ENCODE data around the gene VAV2.

The VAV2 gene, protein sequence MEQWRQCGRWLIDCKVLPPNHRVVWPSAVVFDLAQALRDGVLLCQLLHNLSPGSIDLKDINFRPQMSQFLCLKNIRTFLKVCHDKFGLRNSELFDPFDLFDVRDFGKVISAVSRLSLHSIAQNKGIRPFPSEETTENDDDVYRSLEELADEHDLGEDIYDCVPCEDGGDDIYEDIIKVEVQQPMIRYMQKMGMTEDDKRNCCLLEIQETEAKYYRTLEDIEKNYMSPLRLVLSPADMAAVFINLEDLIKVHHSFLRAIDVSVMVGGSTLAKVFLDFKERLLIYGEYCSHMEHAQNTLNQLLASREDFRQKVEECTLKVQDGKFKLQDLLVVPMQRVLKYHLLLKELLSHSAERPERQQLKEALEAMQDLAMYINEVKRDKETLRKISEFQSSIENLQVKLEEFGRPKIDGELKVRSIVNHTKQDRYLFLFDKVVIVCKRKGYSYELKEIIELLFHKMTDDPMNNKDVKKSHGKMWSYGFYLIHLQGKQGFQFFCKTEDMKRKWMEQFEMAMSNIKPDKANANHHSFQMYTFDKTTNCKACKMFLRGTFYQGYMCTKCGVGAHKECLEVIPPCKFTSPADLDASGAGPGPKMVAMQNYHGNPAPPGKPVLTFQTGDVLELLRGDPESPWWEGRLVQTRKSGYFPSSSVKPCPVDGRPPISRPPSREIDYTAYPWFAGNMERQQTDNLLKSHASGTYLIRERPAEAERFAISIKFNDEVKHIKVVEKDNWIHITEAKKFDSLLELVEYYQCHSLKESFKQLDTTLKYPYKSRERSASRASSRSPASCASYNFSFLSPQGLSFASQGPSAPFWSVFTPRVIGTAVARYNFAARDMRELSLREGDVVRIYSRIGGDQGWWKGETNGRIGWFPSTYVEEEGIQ

DNA sequence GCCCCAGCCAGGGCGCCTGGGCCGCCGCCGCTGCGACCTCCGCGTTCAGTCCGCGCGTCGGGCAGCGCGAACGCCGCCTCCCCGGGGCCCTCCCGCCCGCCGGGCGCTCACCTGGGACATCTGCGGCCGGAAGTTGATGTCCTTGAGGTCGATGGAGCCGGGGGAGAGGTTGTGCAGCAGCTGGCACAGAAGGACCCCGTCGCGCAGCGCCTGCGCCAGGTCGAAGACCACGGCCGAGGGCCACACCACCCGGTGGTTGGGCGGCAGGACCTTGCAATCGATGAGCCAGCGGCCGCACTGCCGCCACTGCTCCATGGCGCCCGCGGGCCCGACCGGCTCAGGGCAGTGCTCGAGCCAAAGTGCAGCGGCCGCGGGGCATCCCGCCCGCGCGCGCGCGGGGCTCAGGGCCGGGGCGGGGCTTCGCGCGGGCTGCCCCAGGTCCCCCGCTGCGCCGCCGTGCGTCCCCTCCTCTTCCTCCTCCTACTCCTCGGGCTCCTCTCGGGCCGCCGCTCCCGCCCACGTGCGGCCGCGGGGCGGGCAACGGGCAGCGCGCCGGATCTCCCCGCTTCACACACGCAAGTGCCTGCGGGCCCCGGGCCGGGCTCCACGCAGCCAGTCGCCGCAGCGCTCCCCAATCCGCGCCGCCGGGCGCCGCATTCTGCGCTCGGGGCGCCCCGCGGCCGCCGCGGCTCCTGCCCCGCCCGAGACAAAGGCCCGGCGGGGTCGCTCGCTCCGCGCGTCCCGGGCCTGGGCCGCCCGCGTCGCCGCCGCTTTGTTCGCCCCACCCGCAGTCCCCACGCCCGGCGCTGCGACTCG is at the start of gene VAV2:
Gene VAV2, minus strand, starts transcription at position 361 of the 816 bp plus-strand sequence. Its CDS starts 46 bp downstream, at position 315.
- DNase-seq (ENCODE audit: low read depth) = no peak

GRCh38 chr9:134041649-134041962 is 49.5 kb upstream of the VAV2 start:
- no peak for DNase-seq (ENCODE audit: low read depth)

GRCh38 chr9:134040781-134041648 is 48.9 kb upstream of the VAV2 start:
- DNase-seq (ENCODE audit: low read depth) = no peak

DNA sequence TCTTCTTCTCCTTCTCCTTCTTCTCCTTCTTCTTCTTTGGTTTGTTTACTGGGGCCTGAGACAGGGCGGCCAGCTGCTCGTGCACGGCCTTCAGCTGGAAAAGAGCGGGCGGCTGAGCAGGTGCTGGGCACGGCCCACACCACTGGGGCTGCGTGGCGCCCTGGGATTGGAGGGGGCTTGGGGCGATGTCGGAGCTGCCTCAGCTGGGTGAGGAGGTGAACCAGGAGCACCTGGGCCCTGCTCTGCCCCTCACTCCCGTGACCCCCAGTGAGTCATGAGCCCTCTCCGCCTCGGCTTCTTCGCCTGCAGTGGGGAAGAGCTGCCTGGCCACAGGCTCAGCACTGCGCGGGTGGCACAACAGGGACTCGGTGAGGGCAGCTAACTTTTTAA is 48.0 kb upstream of the VAV2 start:
- no peak for DNase-seq (ENCODE audit: low read depth)

DNA sequence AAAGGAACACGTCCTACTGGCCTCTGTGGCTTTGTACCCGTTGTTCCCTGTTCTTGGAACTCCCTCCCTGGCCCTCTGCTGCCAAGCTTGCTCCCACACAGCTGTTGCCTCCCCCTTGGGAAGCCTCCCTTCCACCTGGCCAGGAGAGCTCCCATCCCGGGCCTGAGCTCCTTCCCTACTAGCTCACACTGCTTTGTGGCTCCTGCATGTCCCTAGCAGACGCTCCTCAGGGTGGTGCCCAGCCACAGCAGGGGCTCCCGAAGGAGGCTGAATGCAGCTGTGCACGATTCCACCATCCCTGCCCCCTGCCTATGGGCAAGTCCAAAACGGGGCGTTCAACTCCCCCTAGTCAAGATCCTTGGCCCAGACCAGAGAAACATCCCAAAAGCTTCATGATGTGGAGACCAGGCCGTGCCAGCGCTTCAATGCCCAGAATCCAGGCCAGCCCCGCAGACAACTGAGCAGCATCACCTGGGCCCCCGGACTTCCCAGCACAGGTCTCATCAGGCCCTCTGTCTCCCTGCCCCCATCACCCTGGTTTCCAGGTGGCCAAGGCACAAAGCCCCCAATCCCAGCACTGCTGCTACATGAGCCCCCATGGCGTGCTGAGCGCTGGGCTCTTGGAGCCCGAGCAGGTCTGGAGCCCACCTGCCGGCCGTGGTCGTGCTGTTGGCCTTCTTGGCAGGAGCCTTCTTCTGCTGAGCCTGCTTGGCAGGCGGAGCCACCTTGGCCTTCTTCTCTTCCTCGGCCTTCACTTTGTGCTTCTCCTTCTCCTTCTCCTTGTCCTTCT is 47.5 kb upstream of the VAV2 start:
- no peak for DNase-seq (ENCODE audit: low read depth)

DNA sequence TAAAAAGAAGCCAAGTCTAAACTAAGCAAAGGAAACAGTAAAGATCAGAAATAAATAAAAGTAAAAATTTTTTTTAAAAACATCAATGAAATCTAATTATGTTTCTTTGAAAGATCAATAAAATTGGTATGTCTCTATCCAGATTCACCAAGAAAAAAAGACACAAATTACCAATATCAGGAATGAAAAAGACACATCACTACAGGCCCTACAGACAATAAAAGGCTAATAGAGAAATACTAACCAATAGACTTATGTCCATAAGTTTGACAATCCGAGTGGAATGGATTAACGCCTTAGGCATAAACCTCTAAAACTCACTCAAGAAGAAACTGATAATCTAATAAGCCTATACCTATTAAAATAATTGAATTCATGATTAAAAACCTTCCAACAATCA is 45.5 kb upstream of the VAV2 start:
- DNase-seq (ENCODE audit: low read depth) = no peak

- DNase-seq (ENCODE audit: low read depth) = no peak
These were observed 44.0 kb upstream of the VAV2 start for GRCh38 chr9:134036130-134036529.

- no peak for DNase-seq (ENCODE audit: low read depth)
These were observed 43.2 kb upstream of the VAV2 start for GRCh38 chr9:134035041-134036039.

DNA sequence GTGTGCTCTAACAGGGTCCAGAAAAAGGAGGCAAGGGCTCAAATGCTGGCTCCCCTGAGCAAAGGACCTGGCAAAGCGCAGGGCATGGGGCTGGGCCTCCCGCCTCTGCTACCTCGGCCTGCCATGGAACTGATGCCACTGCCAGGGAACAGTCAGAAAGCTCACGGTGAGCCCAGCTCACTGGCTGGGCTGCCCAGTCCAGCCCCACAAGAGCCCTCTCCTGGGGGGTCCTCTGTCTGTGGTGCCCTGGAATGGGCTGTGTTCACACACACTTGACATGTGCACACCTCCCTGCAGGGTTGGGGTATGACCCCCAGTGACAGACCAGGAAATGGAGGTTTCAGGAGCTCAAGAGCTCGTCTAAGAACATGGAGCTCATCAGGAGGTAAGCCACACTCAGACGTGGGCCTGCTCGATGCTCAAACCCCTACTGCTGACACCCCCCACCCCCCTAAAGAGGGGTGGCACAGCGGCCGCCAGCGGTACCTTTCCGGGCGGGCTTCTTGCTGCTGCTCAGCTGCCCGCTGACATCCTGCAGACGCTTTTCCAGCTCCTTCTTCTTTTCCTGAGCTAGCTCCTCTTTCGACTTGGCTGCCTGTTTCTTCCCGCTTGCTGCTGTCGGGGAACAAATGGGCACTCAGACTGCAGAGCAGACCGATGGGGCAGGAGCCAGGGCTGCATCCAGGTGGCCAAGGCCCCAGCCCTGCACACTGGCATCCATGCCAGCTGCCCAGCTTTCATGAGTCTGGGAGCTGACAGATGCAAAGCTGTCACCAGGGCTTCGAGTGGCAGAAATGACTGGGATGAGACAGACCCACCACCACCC is 42.3 kb upstream of the VAV2 start:
- no peak for DNase-seq (ENCODE audit: low read depth)

DNA sequence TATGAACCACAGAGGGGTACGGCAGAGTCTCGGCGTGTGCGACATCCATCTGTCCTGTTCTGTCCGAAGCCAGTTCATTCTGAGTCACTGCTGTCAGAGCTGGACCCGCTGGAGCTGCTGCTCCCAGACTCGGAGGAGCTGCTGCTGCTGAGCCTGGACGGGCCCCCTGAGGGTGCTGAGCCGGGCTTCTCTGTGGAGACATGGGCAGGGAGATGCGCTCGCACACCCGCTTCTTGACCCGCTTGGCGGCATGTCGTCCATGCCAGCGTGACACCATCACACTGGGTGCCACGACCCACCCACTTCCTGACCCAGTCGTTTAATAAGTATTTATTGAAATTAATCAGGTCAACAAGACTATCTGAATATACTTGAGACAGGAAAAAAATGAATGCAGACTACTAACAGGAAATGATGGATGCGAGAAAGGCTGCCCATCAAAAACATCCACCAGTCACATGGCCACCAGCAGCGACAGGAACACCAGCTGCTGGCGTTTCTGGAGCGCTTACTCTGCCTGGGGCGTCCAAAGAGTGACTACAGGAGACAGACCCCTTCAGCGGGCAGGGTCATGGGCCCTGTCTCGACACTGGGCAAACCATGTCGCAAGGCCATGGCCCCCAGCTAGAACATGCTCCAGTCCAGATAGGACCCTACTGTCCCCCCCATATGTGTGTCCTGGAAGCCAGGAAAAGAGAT is 41.5 kb upstream of the VAV2 start:
- no peak for DNase-seq (ENCODE audit: low read depth)

- DNase-seq (ENCODE audit: low read depth) = no peak
These were observed 40.5 kb upstream of the VAV2 start for GRCh38 chr9:134032456-134033222.

DNA sequence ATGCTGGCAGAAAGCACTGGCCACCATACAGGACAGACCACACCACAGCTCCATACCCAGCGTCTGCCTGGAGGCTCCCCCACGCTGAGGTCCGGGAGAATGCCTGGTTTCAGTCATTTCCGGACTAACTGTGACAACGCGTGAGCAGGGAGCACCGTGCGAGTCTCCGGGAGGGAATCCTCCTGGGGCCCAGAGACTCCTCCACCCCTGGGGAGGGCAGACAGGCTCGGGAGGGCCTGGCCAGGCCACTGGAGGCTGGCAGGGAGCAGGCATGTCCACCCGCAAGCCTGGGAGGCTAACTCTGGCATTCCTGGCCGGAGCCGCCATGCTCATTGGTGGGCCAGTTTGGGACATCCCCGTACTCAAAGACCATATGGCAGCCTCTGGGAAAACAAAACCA is 39.7 kb upstream of the VAV2 start:
- DNase-seq (ENCODE audit: low read depth) = no peak

DNA sequence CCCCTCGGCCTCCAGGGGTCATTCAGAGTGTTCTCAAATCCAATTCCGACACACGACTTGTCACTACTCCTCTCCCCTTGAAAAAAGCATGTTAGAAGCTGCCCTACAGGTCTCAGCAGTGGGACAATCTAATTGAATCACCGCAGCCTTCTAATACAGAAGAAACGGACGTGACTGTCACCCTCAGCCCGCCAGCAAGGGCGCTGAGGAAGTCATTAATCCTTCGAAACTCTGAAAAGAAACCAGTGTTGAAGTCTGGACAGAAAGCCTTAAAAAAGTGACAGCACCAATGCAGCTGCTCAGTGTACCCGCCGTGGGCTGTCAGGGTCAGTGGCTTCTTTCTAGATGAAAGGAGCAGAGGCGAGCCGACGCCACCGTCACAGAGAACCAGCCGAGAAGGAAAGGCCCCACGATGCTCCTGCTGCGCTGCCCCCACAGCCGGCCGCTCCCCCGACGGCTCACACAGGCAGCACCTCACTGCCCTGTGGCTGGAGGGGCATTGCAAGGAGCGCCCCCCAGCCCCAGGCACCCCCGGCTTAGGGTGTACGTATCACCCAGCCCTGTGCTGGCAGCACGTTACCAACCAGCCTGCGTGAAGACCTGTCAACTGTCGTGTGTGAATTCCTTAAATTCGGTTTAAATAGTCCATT is 38.8 kb upstream of the VAV2 start:
- DNase-seq (ENCODE audit: low read depth) = no peak

DNA sequence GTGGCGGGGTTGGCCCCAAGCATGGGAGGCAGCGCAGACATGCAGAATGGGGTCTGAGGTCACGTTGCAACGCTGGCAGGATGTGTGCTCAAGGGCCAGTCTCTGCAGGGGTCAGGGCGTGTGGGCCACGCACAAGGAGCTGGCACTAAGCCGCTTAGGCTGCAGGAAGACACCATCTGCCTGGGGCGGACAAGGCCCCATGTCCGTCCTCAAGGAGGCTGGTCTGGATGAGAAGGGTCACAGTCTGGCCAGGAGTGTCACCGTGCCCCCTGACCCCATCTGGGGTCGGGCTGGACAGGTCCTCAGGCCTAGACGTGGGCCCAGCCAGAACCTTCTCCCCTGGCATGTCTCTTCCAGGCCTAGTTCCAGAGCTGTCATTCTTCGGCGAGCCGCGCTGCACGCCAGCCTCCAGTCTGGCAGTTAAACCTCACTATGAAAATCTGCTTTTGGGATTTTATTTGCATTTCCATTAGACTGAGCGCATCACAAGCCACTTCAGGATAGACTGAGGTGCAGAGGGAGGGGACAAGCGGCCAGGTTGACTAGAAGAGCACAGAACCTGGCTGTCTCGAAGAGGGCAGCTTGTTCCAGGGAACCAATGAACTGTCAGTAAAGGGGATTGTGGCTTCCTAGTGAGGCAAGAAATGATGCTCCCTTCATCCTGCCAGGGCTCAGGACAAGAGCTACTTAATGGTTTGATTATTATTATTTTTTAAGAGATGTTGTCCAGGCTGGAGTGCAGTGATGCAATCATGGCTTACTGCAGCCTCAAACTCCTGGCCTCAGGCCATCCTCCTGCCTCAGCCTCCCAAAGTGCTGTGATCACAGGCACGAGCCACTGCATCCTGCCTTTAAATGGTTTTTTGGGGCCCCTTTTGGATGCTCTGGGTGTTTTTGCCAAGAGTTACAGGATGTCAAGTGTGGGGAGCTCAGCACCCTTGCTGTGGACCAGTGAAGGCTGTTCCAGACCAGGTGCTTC is 37.4 kb upstream of the VAV2 start:
- DNase-seq (ENCODE audit: low read depth) = no peak

DNA sequence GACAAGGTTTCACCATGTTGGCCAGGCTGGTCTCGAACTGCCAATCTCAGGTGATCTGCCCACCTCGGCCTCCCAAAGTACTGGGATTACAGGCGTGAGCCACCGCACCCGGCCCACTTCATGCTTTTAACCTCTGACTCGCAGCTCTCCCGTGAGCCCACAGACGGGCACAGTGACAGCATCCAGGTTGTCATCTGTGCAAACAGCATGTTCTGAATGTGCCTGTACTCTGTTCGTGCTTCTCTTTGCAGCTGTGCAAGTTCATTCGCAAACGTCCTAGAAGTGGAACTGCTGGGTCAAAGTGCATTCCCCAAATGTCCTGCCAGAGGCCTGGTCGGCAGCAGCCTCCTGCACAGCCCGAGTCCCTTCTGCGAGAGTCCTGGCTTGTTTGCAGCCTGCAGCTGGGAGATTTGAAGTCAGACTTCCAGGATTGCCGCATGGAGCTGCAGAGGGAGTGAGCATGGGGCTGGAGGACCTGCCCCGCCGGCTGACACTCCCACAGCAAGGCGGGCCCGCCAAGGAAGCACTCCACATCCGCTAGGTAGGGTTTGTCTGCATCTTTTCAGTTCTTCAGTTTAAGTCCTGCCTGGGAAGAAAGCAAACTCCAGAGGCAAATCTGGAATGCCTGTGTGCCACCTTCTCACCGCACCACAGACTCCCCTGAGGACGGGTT is 36.6 kb upstream of the VAV2 start:
- no peak for DNase-seq (ENCODE audit: low read depth)
